Epithelial cell of proximal tubule (primary cell): ENCODE results near the gene JUNB. TPM values are rescaled to one million over a fixed set of nuclear protein-coding genes. Genes with fewer than 3 reads are reported as not detected.
"Not testable (repeated sequence)": the region's sequence is repeated elsewhere in the genome, so short reads cannot be mapped to it uniquely, and the experiment has no call there.

ENCODE experiments used
- DNase-seq: peaks from one replicate; pipeline ENCODE4 v3.0.0-alpha.2; 2011; ENCODE audit warnings: low read depth
- H3K4me3 ChIP-seq: 2 replicates; pipeline ENCODE4 v1.5.1; 2011; ENCODE audit warnings: low read depth, mild to moderate bottlenecking, low read length
- total RNA-seq: library from RNA; depleted of rRNA; stranded (reverse); fragments of >200 nt; gene quantifications from 2 replicates; pipeline ENCODE4 v1.2.3, GENCODE V29; 2015
- TF ChIP-seq, protein P1 (sequence below): conservative IDR thresholded peaks from 2 replicates; pipeline ENCODE4 v1.5.1; 2012; ENCODE audit warnings: low read depth, mild to moderate bottlenecking, low read length

JUNB gene
- total RNA-seq, 1 donor from 2014 or later, result 251 TPM

DNA sequence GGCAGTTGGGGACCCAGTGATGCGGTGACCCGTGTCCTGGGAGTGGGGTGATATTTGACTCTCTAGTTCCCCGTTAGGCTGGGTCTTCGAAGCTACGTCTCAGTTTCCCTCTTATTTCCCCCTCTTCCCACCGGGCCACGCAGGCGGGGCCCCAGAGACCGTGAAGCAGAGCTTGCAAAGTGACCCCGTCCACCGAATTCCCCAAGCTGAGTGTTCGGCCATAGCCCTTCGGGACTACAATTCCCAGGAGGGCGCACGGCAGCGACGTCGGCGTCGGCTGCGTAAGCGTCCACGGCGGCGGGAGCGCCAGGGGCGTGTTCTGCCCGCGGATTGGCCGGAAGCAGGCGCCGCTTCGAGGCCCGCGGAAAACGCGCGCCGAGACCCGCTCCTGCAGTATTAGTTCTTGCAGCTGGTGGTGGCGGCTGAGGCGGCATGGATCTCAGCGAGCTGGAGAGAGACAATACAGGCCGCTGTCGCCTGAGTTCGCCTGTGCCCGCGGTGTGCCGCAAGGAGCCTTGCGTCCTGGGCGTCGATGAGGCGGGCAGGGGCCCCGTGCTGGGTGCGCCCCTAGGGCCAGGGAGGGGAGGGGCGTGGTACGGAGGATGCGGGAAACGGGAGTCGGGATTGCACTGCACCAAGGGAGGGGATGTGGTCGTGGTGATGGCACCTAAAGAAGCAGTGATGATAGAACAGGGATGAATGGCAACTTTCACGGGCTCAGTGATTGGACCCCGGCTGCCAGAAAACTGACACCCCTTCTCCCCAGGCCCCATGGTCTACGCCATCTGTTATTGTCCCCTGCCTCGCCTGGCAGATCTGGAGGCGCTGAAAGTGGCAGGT lies 15.2 kb downstream of the JUNB start, which contains the start of gene RNASEH2A:
TSS of gene RNASEH2A (plus strand) at position 343 of the 840 bp plus-strand sequence. CDS start at position 433, 90 bp downstream.
- TF ChIP-seq, protein P1, sequence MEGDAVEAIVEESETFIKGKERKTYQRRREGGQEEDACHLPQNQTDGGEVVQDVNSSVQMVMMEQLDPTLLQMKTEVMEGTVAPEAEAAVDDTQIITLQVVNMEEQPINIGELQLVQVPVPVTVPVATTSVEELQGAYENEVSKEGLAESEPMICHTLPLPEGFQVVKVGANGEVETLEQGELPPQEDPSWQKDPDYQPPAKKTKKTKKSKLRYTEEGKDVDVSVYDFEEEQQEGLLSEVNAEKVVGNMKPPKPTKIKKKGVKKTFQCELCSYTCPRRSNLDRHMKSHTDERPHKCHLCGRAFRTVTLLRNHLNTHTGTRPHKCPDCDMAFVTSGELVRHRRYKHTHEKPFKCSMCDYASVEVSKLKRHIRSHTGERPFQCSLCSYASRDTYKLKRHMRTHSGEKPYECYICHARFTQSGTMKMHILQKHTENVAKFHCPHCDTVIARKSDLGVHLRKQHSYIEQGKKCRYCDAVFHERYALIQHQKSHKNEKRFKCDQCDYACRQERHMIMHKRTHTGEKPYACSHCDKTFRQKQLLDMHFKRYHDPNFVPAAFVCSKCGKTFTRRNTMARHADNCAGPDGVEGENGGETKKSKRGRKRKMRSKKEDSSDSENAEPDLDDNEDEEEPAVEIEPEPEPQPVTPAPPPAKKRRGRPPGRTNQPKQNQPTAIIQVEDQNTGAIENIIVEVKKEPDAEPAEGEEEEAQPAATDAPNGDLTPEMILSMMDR, result no peak
- no peak for DNase-seq
- peak within 1 kb of the TSS; percentile 88 for H3K4me3 ChIP-seq

DNA sequence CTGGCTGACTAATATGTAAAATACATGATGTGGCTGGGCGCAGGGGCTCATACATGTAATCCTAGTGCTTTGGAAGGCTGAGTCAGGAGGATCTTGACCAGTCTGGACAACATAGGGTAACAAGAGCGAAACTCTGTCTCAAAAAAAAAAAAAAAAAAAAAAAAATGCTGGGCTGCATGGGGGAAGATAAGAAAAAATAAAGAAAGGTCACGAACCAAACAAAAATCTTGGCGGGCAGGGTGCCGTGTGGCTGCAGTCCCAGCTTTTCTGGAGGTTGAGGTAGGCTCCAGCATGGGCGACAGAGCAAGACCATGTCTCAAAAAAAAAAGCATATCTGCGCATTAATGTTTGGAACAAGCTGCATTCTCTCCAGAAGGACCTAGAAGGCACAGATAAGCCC lies 23.8 kb downstream of the JUNB start:
- no peak overlapping the region for H3K4me3 ChIP-seq
- TF ChIP-seq, protein P1, result no peak
- DNase-seq, result no peak

DNA sequence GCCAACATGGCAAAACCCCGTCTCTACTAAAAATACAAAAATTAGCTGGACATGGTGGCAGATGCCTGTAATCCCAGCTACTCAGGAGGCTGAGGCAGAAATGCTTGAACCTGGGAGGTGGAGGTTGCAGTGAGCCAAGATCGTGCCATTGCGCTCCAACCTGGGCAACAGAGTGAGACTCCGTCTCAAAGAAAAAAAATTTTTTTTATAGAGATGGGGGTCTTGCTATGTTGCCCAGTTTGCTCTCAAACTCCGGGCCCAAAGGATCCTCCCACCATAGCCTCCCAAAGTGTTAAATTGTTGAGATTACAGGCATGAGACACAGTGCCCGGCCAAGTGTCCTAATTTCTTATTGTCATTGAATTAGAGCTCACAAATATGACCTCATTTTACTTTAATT lies 25.9 kb downstream of the JUNB start:
- H3K4me3 ChIP-seq, DNase-seq: not testable (repeated sequence)

DNA sequence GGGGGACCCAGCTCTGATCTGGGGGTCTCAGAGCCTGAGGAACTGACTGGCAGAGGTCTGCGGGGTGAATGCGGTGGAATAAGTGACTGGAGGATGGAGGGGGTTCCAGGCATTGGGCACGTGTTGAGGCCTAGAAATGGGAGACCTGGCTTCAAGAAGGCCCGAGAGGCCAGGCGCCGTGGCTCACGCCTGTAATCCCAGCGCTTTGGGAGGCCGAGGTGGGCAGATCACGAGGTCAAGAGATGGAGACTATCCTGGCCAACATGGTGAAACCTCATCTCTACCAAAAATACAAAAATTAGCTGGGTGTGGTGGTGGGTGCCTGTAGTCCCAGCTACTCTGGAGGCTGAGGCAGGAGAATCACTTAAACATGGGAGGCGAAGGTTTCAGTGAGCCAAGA lies 26.5 kb downstream of the JUNB start:
- DNase-seq, H3K4me3 ChIP-seq: not testable (repeated sequence)

DNA sequence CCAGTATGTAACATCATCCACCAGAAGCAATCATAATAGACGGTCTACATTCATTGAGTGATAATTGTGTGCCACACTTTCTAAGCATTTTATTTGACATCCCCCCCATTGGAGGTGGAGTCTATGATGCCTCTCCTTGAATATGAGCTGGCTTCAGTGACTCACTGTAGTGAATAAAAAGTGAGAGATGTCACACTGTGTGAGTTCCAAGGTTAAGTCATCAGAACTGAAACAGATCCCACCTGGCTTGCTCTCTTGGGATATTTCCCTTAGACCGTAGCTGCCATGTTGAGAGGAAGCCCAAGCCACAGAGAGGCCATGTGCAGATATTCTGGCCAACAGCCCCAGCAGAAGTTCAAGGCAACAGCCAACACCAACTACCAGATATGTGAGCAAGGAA lies 30.5 kb downstream of the JUNB start:
- TF ChIP-seq, protein P1, result no peak
- DNase-seq, result no peak

DNA sequence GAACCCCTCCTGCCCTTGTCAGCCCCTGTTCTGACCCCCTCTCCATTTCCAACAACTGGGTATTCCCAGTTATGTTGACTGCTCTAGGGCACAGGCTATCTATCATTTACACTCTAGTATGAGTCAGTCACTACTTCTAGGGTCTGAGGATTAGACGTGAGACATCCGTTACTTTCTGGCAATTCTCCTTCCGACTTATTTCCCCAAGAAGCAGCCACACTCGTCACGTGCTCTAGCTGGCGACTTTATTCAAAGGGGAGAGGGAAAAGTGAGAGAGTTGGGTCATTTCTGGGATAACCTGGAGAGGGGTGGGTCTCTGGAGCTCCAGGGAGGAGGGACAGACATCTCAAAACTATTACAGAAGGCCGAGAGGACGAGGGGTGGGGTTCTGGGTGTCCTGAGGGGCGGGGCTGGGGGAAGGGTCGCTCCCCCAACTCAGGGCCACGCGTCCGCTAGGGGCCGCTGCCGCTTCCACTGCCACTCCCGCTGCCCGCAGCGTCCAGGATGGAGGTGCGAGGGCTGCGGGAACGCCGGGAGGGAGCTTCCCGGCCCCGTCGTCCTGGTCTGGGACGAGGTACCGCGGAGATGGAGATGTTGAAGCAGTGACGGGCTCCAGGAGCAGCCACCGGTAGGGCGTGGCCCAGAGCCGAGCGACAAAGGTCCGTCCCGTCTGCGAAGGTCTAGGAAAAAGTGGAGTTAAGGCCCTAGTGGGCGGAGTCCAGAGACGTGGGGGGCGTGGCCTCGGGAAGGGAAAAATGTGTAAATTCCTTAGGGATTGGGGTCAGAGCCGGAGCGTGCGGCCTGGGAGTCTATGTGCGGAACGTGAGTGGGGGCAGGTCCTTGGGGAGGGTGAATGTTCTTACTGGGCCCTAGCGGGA lies 34.2 kb downstream of the JUNB start:
- TF ChIP-seq, protein P1, result peak; percentile 49

More for the DNA sequence above, 30.5 kb downstream of the JUNB start:
- no peak overlapping the region for H3K4me3 ChIP-seq

DNA sequence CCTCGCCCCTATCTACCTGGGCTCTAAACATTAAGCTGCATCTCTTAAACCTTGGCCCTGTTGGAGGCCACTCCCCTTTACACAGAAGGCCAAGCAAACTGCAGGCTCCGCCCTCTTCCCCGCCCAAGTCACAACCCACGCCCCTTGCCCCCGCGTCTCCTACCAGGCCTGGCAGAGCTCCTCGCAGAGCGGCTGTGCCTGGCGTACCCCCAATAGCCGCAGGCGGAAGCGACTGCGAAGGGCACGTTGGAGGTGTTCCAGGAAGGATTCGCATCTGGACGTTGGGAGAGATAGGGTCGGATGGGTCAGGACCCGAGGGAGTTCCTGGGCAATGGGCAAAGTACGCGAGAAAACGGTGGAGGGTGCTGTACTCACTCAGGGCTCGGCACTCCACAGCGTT lies 37.2 kb downstream of the JUNB start:
- no peak overlapping the region for H3K4me3 ChIP-seq
- DNase-seq, result no peak
- TF ChIP-seq, protein P1, result no peak

More for the DNA sequence above, 34.2 kb downstream of the JUNB start:
- no peak for DNase-seq
- H3K4me3 ChIP-seq, result no peak overlapping the region
